HFF-Myc (cell line): ENCODE measurements around the gene LAD1.
A peak's percentile ranks its signal among the peaks of the same experiment; 100 is the strongest.

ENCODE experiments used
- DNase-seq: peaks from one replicate; pipeline ENCODE4 v3.0.0-alpha.2; 2011; ENCODE audit warnings: low read depth; ENCODE audit errors: extremely low read depth
- H3K4me3 ChIP-seq: replicated peaks from 2 replicates; pipeline ENCODE4 v1.5.1; 2011; ENCODE audit warnings: low read depth, mild to moderate bottlenecking, control low read depth, low read length
- TF ChIP-seq, protein P1 (sequence below): IDR thresholded peaks from 2 replicates; pipeline ENCODE4 v1.5.1; 2012; ENCODE audit warnings: mild to moderate bottlenecking, low read depth, low read length, control low read depth; ENCODE audit errors: missing control alignments

Gene LAD1

GRCh38 chr1:201389051-201389450 lies 10.1 kb downstream of the LAD1 start:
- no peak overlapping the region for H3K4me3 ChIP-seq
- TF ChIP-seq, protein P1, sequence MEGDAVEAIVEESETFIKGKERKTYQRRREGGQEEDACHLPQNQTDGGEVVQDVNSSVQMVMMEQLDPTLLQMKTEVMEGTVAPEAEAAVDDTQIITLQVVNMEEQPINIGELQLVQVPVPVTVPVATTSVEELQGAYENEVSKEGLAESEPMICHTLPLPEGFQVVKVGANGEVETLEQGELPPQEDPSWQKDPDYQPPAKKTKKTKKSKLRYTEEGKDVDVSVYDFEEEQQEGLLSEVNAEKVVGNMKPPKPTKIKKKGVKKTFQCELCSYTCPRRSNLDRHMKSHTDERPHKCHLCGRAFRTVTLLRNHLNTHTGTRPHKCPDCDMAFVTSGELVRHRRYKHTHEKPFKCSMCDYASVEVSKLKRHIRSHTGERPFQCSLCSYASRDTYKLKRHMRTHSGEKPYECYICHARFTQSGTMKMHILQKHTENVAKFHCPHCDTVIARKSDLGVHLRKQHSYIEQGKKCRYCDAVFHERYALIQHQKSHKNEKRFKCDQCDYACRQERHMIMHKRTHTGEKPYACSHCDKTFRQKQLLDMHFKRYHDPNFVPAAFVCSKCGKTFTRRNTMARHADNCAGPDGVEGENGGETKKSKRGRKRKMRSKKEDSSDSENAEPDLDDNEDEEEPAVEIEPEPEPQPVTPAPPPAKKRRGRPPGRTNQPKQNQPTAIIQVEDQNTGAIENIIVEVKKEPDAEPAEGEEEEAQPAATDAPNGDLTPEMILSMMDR, result no peak
- no peak for DNase-seq

DNA sequence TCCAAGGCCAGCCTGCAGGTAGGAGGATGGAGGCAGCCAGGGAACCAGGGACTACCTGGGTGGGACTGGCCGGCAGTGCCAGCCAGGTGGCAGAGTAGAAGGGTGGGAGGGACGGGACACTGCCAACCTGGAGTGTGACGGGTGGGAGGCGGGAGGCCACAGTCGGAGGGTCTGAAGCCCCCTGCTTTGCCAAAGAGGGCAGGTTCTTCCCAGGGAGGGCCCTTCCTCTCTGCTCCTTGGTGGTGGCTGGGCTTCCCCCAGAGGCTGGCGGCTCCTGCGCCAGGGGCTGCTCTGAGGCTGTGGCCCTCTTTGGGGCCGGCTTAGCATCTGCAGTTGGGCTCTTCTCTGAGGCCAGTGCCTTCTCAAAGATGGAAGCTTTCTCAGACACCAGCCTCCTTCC lies 12.9 kb downstream of the LAD1 start:
- no peak for DNase-seq
- H3K4me3 ChIP-seq, result no peak overlapping the region
- TF ChIP-seq, protein P1, result no peak

DNA sequence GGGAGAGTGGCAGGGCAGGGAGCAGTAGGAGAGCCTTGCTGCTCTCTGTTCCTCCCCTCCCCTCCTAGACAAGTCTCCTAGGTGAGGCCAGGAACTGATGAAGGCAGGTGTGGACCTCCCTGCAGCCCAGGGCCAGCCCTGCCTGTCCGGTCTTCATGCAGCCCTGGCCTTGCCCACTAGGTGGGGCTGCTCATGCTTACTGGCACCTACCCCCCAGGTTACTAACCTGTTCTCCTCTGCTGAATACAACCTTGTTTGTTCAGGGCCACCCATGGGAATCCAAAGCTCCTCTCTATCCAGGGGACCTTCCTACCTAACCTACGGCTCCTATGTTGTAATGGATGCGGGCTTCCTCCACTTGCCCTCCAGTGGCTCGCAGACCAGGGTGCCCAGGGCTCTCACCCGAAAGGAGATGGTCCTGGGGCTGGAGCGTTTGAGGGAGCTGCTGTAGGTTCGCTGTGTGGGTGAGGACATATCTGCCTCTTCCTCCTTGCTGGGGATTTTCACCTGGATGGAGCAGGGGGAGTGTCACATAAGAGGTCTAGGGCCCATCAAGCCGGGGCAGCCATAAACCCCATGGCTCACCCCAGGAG lies 13.7 kb downstream of the LAD1 start:
- H3K4me3 ChIP-seq, result no peak overlapping the region
- TF ChIP-seq, protein P1, result peak; percentile 94
- no peak for DNase-seq

DNA sequence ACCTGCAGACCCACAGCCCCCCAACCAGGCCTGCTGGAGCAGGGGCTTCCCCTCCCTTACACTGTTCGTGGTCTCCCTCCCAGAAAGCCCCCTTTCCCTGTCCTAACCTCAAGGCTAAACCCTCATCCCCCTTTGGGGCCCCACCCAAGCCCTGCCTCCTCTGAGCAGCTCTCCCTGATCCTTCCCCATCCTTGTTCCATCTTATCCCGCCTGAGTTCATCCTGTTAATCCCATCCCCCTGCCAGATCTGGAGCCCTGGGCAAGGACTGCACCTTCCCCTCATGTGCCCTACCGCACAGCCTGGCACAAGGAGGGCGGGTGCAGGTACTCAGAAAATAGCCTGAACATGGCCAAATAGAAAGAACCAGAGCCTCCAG lies 14.7 kb downstream of the LAD1 start:
- H3K4me3 ChIP-seq, result no peak overlapping the region
- DNase-seq, result no peak
- TF ChIP-seq, protein P1, result no peak

GRCh38 chr1:201383647-201384405 lies 15.3 kb downstream of the LAD1 start:
- TF ChIP-seq, protein P1, result no peak
- peak; percentile 81 for DNase-seq
- H3K4me3 ChIP-seq, result no peak overlapping the region

- TF ChIP-seq, protein P1, result no peak
- H3K4me3 ChIP-seq, result no peak overlapping the region
- DNase-seq, result no peak
These were observed 18.0 kb downstream of the LAD1 start for GRCh38 chr1:201381130-201381529.
